ENCODE data around the gene THSD7B.

GRCh38 chr2:137675584-137676327 lies 910.4 kb downstream of the THSD7B start:
- TF ChIP-seq ZNF274 (IDR thresholded peaks at IDR 0.05; ENCODE audit: low read depth, low read length) (no peak), YY1 (IDR thresholded peaks at IDR 0.05; ENCODE audit: insufficient read depth, insufficient read length) (no peak), SUZ12 (IDR thresholded peaks at IDR 0.05; ENCODE audit: extremely low read depth, insufficient read depth, insufficient read length) (no peak)
